Stimulated activated effector memory CD8-positive, alpha-beta T cell treated with anti-CD3 and anti-CD28 coated beads, Interleukin-12 subunit alpha, Interleukin-12 subunit beta, amount 100 ng/mL, for 72 hours (primary cell): ENCODE results near the gene CDKN2B-AS1.

Source experiments
- ATAC-seq: fragments of 150-1000 bp; cut with Tn5 transposase; 2 replicates; pipeline ENCODE4 v1.10.0; 2021
- DNase-seq, 2 donors: peaks; one replicate each; pipeline ENCODE4 v3.0.0; 2021 to 2022; ENCODE audit warnings: low spot score in 2 of 2
- H3K27ac Mint-ChIP-seq: one replicate; pipeline ENCODE4 v1.8.0; 2022; ENCODE audit warnings: mild to moderate bottlenecking, mixed read lengths
- H3K36me3 Mint-ChIP-seq: one replicate; pipeline ENCODE4 v1.8.0; 2022; ENCODE audit warnings: mild to moderate bottlenecking, mixed read lengths
- H3K4me1 Mint-ChIP-seq: one replicate; pipeline ENCODE4 v1.8.0; 2022; ENCODE audit warnings: mixed read lengths
- H3K4me3 Mint-ChIP-seq: one replicate; pipeline ENCODE4 v1.8.0; 2022; ENCODE audit warnings: mild to moderate bottlenecking, mixed read lengths
- H3K9me3 Mint-ChIP-seq: one replicate; pipeline ENCODE4 v1.8.0; 2022; ENCODE audit warnings: mixed read lengths

CDKN2B-AS1 gene

DNA sequence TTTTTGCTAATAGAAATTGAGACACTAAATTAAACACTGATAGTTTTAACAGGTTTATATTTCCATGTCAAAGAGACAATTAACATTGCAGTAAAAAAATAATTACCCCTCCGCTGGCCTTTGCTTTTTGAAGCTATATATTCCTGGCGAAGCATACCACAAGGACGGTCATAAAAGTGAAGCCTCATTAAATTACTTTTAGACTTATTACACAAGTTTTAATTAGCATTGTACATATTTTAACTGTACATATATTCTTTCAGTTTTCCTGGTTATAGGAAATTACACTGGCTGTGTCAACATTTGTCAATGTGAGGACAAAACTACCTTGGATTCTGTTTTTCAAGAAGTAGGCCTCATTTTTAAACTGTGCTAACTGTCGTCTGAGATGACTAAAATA lies 1.6 kb upstream of the CDKN2B-AS1 start:
- H3K9me3 Mint-ChIP-seq, result no peaks in the 10 kb centered on the region
- DNase-seq (no peak), ATAC-seq (no peak)
- no peak overlapping the region for H3K27ac Mint-ChIP-seq
- peaks cover 18% of the 10 kb centered on the region for H3K36me3 Mint-ChIP-seq
- peak overlapping the region; percentile 93 for H3K4me3 Mint-ChIP-seq
- peaks cover 13% of the 10 kb centered on the region for H3K4me1 Mint-ChIP-seq

DNA sequence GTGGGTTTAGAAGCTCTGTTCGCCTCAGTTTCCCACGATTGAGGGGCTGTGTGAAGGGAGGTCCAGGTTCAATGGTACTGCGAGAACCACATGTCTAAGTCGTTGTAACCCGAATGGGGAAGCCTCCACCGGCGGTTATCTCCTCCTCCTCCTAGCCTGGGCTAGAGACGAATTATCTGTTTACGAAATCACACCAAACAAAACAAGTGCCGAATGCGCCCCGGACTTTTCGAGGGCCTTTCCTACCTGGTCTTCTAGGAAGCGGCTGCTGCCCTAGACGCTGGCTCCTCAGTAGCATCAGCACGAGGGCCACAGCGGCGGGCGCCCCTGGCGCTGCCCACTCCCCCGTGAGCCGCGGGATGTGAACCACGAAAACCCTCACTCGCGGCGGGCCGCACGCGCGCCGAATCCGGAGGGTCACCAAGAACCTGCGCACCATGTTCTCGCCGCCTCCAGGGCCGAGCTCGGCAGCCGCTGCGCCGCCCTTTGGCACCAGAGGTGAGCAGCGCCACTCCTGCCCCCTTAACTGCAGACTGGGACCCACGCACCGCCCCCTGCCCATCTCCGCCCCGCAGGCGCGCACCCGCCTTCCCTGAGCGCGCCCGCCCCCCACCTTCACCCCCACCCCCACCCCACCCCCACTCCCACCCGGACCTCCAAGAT lies 567 bp upstream of the CDKN2B-AS1 start, which contains the start of gene CDKN2A:
CDKN2A (minus strand) TSS at position 500 of the 663 bp plus-strand sequence.
- Mint-ChIP-seq H3K27ac (peak within 1 kb of the TSS; percentile 94), H3K36me3 (peaks cover 18% of the 10 kb centered on the region), H3K4me1 (peaks cover 13% of the 10 kb centered on the region), H3K4me3 (peak within 1 kb of the TSS; percentile 93), H3K9me3 (no peaks in the 10 kb centered on the region)
- ATAC-seq (peak; percentile 73), DNase-seq (peak; percentile 36 to 83)

DNA sequence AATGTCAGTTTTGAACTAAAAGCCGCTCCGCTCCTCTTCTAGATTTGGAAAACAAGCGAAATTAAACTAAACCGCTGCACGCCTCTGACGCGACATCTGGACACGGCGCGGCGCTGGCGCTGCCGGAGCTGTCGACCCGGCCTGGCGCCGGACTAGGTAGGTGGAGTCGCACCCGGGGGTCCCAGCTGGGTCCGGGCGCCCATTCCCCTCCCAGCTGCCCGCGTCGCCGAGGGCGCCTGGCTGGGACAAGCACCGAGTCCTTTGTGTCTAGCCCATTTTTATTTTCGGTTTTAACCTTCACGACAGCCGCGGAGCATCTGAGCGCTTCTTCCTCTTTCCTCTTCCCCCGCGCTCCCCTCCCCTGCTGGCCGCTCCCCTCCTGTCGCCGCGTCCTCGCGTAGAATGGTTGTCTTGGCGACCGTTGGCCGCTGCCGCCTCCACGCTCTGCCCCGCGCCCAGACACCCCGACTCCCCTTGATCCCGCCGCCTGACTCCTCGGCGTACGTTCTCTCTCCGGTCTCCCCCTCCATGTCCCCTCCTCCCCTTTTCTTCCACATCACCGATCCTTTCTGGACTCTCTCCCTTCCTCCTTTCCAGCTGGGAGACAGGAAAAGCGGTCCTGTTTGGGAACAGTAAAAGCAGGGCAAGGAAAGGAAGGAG lies 545 bp downstream of the CDKN2B-AS1 start:
- peaks cover 18% of the 10 kb centered on the region for H3K36me3 Mint-ChIP-seq
- H3K9me3 Mint-ChIP-seq, result no peaks in the 10 kb centered on the region
- ATAC-seq, result peak; percentile 89
- peak overlapping the region; percentile 94 for H3K27ac Mint-ChIP-seq
- peaks cover 13% of the 10 kb centered on the region for H3K4me1 Mint-ChIP-seq
- peak; percentile 54 to 85 for DNase-seq
- H3K4me3 Mint-ChIP-seq, result peak overlapping the region; percentile 93

DNA sequence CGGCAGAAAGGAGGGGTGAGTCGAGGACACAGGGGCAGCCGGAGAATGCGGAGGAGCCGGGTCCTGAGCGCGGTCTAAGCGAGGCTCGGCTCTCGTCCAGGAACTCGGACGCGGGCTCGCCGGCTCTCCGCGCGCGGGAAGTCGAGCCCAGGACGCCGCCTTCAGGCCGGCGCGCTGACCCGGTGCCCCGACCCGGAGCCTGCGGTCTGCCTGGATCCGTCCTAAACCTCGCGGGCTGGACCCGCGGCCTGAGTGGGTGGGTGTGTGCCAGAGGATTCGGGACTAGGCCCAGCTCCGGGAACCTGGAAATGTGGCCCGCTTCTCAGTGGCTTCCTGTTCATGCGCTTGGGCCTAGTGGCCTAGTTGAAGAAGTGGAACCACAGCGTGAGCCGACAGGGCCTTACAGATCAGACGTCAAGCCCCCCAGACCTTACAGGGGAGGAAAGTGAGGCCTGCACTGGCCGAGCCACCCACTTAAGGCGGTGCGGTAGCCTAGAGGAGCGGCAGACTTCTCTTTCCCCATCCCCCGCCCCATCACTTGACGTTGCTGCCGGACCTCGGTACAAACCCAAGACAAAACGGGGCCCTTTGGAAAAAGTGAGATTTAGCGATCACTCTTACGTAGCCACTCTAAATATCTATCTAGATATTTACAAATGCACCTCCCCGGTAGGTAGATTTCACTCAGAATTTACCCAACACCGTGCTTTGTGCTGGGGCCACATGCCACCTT lies 1.2 kb downstream of the CDKN2B-AS1 start:
- Mint-ChIP-seq H3K9me3 (no peaks in the 10 kb centered on the region), H3K36me3 (peaks cover 18% of the 10 kb centered on the region), H3K4me3 (peak overlapping the region; percentile 93), H3K4me1 (peaks cover 13% of the 10 kb centered on the region), H3K27ac (peak overlapping the region; percentile 94)
- ATAC-seq (peak; percentile 6), DNase-seq (peak in 1 of 2 donors; percentile 61)

DNA sequence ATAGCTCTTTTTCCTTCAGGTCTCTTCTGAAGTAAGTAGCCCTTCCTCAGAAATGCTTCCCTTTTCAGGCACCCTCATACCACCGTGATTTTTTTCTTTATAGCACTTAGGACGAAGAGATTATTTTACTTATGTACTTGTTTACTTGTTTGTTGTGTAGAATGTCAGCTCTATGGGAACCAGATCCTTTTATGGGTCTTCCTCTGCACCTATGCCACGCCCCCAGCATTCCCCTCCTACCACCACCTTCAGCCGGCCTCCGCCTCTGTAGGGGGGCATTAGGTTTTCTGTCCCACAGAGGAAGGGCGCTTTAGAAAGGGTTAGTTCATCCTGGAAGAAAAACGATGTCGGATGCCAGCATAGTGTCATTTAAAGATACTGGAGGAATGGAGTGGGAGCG lies 1.8 kb downstream of the CDKN2B-AS1 start:
- peak overlapping the region; percentile 94 for H3K27ac Mint-ChIP-seq
- H3K4me3 Mint-ChIP-seq, result peak overlapping the region; percentile 93
- no peak for ATAC-seq
- no peak for DNase-seq
- H3K36me3 Mint-ChIP-seq, result peaks cover 18% of the 10 kb centered on the region
- no peaks in the 10 kb centered on the region for H3K9me3 Mint-ChIP-seq
- H3K4me1 Mint-ChIP-seq, result peaks cover 13% of the 10 kb centered on the region

DNA sequence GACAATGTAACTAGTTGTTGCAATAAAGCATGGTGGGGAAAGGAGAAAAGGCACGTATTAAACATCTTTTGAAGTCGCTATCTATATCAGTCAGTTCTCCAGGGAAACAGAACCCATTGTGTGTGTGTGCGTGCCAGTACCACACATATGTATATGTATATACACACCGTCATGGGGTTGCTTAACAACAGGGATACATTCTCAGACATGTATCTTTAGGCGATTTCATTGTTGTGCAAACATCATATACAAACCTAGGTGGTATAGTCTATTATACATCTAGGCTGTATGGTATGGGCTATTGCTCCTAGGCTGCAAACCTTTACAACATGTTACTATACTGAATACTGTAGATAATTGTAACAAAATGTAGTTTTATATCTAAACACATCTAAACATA lies 2.3 kb downstream of the CDKN2B-AS1 start:
- Mint-ChIP-seq H3K9me3 (no peaks in the 10 kb centered on the region), H3K27ac (no peak overlapping the region), H3K36me3 (peaks cover 18% of the 10 kb centered on the region), H3K4me3 (peak overlapping the region; percentile 93), H3K4me1 (peaks cover 13% of the 10 kb centered on the region)
- ATAC-seq, result no peak
- no peak for DNase-seq

DNA sequence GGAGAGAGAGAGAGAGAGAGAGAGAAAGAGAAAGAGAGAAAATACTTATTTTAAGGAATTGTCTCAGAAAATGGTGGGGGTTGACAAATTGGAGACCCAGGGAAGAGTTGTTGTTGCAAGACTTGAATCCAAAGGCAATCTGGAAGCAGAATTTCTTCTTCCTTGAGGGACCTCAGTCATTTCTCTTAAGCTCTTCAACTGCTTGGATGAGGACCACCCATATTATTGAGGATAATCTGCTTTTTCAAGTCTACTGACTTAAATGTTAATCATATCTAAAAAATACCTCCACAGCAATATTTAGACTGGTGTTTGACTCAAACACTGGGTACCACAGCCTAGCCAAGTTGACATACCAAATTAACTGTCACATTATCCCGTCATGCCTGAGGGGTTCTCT lies 2.9 kb downstream of the CDKN2B-AS1 start:
- no peak for ATAC-seq
- Mint-ChIP-seq H3K4me1 (peaks cover 13% of the 10 kb centered on the region), H3K36me3 (peaks cover 18% of the 10 kb centered on the region), H3K27ac (no peak overlapping the region), H3K4me3 (no peak overlapping the region), H3K9me3 (no peaks in the 10 kb centered on the region)
- DNase-seq, result no peak

DNA sequence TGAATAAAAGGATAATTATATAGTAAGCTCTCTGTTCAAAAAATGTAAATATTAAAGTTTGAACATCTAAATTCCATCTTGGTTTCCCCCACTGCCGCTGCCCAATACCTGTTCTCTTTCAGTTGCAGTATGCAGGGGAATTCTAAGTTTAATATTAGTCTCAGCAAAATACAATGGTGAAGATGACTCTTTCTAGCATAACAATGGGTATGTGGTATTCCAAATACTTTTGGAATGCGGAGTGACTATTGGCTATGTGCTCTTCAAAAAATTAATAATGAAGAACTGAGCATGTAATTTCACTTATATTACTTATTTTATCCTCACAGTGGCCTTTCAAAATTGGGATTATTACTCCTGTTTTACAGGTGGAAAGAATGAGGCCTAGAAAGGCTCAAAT lies 3.4 kb downstream of the CDKN2B-AS1 start:
- no peak overlapping the region for H3K27ac Mint-ChIP-seq
- ATAC-seq (no peak), DNase-seq (no peak)
- H3K9me3 Mint-ChIP-seq, result no peaks in the 10 kb centered on the region
- peaks cover 18% of the 10 kb centered on the region for H3K36me3 Mint-ChIP-seq
- no peak overlapping the region for H3K4me3 Mint-ChIP-seq
- peaks cover 13% of the 10 kb centered on the region for H3K4me1 Mint-ChIP-seq

DNA sequence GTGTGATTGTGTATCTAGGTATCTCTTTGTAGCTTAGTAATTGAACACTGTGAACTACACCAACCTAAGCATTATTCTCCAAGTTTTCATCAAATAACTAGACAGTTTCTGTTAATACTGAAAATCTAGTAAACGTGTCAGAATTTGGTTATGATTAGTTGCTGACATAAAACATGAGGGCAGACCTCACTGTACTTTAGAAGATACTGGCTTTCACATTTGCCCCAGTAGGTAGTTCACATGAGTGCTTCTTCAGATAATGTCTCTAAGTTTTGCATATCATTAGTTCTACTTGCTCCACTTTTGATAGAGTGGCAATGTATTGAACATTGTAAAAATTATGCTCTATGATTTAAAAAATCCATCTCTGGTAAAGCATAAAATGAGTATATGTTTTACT lies 7.4 kb downstream of the CDKN2B-AS1 start:
- no peak overlapping the region for H3K27ac Mint-ChIP-seq
- ATAC-seq, result no peak

DNA sequence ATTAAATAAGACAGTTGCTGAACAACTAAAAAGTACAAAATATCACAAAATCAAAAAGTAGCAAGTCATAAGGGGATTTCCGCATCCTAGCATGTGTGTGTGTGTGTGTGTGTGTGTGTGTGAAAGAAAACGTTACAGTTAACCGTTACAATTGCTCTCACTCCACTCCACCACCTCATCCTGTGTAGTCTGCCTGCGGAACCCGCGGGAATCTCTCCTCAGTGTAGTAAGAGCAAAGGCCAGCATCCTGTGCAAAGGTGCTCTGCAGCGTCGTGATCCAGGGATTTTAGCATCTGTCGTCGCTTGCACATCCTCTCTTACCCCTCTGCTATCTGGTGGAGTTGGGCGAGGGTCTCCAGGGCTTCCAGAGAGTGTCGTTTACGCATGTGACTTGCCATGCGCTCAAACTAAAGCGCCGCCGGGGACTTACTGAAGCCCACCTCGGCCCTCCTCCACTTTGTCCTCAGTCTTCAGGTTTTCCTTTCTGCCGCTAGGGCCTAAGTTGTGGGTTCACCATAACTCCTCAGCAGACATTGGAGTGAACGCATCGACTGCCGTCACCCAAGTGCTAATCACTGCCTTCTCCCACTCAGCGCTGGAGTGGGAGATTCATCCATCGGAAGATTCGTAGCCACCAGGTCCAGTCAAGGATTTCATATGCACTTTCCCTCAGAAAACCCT lies 10.6 kb downstream of the CDKN2B-AS1 start:
- H3K4me1 Mint-ChIP-seq, result peaks cover 15% of the 10 kb centered on the region
- peak overlapping the region; percentile 26 for H3K4me3 Mint-ChIP-seq
- H3K27ac Mint-ChIP-seq, result no peak overlapping the region
- H3K9me3 Mint-ChIP-seq, result no peaks in the 10 kb centered on the region
- ATAC-seq (no peak), DNase-seq (peak in 1 of 2 donors; percentile 48)
- peaks cover 7% of the 10 kb centered on the region for H3K36me3 Mint-ChIP-seq

More for the DNA sequence above, 7.4 kb downstream of the CDKN2B-AS1 start:
- H3K4me1 Mint-ChIP-seq, result peaks cover 8% of the 10 kb centered on the region
- peaks cover 7% of the 10 kb centered on the region for H3K36me3 Mint-ChIP-seq
- H3K9me3 Mint-ChIP-seq, result no peaks in the 10 kb centered on the region
- DNase-seq, result no peak
- no peak overlapping the region for H3K4me3 Mint-ChIP-seq

DNA sequence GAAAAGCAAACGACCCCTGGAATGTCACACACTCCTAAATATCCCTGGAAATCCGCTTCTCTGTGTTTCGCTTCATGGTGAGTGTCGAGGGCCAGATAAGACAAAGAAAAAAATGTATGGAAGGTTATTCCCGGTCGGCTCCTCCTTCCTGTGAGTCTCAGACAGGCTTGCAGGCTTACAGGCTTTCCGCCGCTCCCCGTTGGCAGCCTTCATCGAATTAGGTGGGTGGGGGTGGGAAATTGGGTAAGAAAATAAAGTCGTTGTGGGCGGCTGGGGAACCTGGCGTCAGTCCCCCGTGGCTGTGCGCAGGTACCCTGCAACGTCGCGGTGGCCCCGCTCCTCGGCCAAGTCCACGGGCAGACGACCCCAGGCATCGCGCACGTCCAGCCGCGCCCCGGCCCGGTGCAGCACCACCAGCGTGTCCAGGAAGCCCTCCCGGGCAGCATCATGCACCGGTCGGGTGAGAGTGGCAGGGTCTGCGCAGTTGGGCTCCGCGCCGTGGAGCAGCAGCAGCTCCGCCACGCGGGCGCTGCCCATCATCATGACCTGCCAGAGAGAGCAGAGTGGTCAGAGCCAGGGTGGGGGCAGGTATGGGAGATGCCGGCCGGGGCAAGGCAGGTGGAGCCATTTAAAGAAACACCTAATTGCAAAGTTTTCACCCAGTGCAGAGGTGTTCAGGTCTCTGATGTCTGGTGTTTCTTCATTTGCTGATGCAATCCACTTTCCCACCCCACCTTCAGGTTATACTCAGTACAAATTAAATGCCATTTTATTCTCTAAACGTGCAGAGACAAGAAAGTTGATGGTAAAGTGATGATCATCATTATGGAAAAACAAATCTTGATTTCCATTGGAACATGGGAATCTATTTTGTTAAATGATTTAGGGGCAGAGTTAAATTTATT lies 11.4 kb downstream of the CDKN2B-AS1 start:
- Mint-ChIP-seq H3K27ac (no peak overlapping the region), H3K9me3 (no peaks in the 10 kb centered on the region), H3K36me3 (peaks cover 7% of the 10 kb centered on the region), H3K4me1 (peaks cover 15% of the 10 kb centered on the region), H3K4me3 (peak overlapping the region; percentile 26)
- ATAC-seq (no peak), DNase-seq (no peak)

DNA sequence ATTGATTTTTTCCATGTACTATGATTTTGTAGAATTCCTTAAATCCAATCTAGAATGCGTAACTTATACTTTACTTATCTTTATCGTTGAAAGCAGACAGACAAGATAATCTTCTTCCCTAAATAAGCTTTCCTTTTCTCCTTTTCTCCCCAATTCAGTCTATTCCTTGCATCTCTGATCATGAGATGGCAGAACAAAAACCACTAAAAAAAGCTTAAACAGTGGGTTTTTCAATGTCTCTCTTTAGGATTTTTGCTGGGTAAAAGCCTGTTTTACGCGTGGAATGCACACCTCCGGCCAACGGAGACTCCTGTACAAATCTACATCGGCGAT lies 13.8 kb downstream of the CDKN2B-AS1 start:
- Mint-ChIP-seq H3K4me3 (peak overlapping the region; percentile 92), H3K4me1 (peaks cover 15% of the 10 kb centered on the region), H3K27ac (no peak overlapping the region), H3K9me3 (no peaks in the 10 kb centered on the region), H3K36me3 (peaks cover 7% of the 10 kb centered on the region)
- DNase-seq, result no peak
- no peak for ATAC-seq

DNA sequence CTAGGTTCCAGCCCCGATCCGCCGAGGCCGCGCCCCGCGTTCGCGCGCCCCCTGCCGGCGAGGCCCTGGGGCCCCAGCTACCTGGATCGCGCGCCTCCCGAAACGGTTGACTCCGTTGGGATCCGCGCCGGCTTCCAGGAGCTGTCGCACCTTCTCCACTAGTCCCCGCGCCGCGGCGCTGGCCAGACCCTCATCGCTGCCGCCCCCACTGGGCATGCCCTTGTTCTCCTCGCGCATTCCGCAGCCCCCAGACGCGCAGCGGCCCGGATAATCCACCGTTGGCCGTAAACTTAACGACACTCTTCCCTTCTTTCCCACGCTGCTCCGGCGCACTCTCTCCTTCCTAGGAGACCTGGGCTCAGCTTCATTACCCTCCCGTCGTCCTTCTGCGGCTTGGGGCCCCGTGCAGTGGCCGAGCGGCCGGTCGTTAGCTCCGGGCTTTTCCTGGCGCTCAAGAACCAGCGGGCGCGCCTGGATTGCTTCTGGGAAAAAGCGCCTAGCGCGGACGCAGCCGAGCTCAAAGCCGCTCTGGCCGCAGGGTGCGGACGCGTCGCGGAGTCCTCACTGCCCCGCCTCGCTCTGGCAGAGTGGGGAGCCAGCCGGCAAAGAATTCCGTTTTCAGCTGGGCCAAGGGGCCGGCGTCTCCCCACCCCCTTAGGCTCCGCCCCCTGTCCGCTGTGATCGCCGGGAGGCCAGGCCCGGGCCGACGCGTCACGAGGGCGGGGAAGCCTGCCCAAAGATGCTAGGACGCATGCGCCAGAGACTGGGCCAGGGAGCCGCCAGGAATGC lies 14.3 kb downstream of the CDKN2B-AS1 start, which contains the start of gene CDKN2B:
CDKN2B (minus strand) TSS at position 589 of the 789 bp plus-strand sequence; CDS start at position 237, 352 bp downstream.
- DNase-seq, result peak; percentile 87 to 88
- Mint-ChIP-seq H3K4me1 (peaks cover 15% of the 10 kb centered on the region), H3K9me3 (no peaks in the 10 kb centered on the region), H3K4me3 (peak within 1 kb of the TSS; percentile 92), H3K36me3 (peaks cover 7% of the 10 kb centered on the region), H3K27ac (no peak within 1 kb of the TSS)
- ATAC-seq, result peak; percentile 94

DNA sequence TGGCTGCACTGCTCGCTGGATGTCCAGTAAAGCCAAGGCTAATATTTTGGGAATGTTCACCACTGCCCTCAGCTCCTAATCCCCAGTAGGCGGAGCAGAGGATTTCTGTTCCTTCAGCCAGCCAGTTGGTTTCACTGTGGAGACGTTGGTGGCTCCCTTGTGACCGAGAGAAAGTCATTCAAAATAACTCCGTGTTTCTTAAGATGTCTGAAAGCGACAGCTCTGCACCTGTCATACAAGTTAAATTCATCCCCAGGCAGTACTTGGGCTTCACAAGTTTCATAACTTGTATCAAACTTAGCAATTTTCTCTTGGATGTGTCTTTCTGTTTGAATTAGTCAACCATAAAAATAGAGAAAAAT lies 14.9 kb downstream of the CDKN2B-AS1 start:
- ATAC-seq (peak; percentile 29), DNase-seq (no peak)
- Mint-ChIP-seq H3K9me3 (no peaks in the 10 kb centered on the region), H3K27ac (no peak overlapping the region), H3K4me3 (peak overlapping the region; percentile 92), H3K4me1 (peaks cover 15% of the 10 kb centered on the region), H3K36me3 (peaks cover 7% of the 10 kb centered on the region)
